K562 (cell line): ENCODE results near the gene HAUS6. TPM values are rescaled to one million over a fixed set of nuclear protein-coding genes. Genes with fewer than 3 reads are reported as not detected.

Experiments
- ATAC-seq: fragments of 200-7000 bp; cut with Tn5 transposase; 3 replicates; pipeline ENCODE4 v1.9.1; 2020; ENCODE audit warnings: moderate library complexity
- BruUV-seq: library from RNA; stranded (reverse); fragments of 400-500 nt; replicated peaks from 2 replicates; lab custom pipeline; 2021; lab: Mats Ljungman, UMichigan
- CTCF ChIA-PET: fragments of 300-600 bp; formaldehyde crosslinking; extraction: SDS; loops from one replicate; lab custom pipeline; 2021; ENCODE audit warnings: low intra/inter-chr PET ratio; lab: Yijun Ruan, JAX
- POLR2A ChIA-PET: fragments of 300-600, 350-650 bp; sonication (Branson Sonifier 250); formaldehyde crosslinking; extraction: SDS; loops from one replicate; lab custom pipeline; 2021; ENCODE audit warnings: antibody characterized with exemption, inconsistent platforms; lab: Yijun Ruan, JAX
- DNase-seq, 4 experiments: peaks; one replicate each; pipeline versions ENCODE4 v3.0.0 to v3.0.0-alpha.2; 2011 to 2018; ENCODE audit warnings: low spot score in 3 of 4, mixed read lengths in 3 of 4; ENCODE audit errors: extremely low read depth in 1 of 4
- FAIRE-seq: peaks from 2 replicates; lab custom pipeline; 2011; peaks lifted over from hg19 to GRCh38; lab: Jason Lieb, UNC
- H2AFZ ChIP-seq: 2 replicates; pipeline ENCODE4 v1.6.0; 2011; ENCODE audit warnings: low read depth, low read length, control low read depth, inconsistent platforms
- H3K27ac ChIP-seq: fragments of 200-600 bp; 3 replicates; pipeline ENCODE4 v1.8.0; 2011; ENCODE audit warnings: low read depth, mild to moderate bottlenecking, control low read depth, inconsistent platforms, low read length, moderate library complexity, mixed read lengths; ENCODE audit errors: extremely low read depth
- H3K27me3 ChIP-seq, 2 experiments: fragments of 300-600 bp in 1 of 2; 2 replicates in 1 of 2; 3 replicates in 1 of 2; pipeline versions ENCODE4 v1.6.0 to v1.8.0; 2011; ENCODE audit warnings: inconsistent platforms in 2 of 2, low read length in 2 of 2, mild to moderate bottlenecking in 1 of 2, mixed read lengths in 1 of 2, moderate library complexity in 1 of 2; ENCODE audit not compliant: control insufficient read depth in 2 of 2, insufficient read depth in 2 of 2
- H3K36me3 ChIP-seq: fragments of 300-600 bp; 3 replicates; pipeline ENCODE4 v1.8.0; 2011; ENCODE audit warnings: mild to moderate bottlenecking, low read length, inconsistent platforms; ENCODE audit not compliant: control insufficient read depth, insufficient read depth
- H3K4me1 ChIP-seq, 2 experiments: fragments of 200-600 bp in 1 of 2; replicated peaks in 1 of 2; 2 replicates in 1 of 2; 3 replicates in 1 of 2; pipeline versions ENCODE4 v1.5.1 to v1.8.0; 2011; ENCODE audit warnings: inconsistent platforms in 2 of 2, low read length in 2 of 2, mild to moderate bottlenecking in 1 of 2, mixed read lengths in 1 of 2, moderate library complexity in 1 of 2; ENCODE audit not compliant: control insufficient read depth in 2 of 2, insufficient read depth in 2 of 2
- H3K4me2 ChIP-seq: 2 replicates; pipeline ENCODE4 v1.6.1; 2011; ENCODE audit warnings: low read length, control low read depth, inconsistent platforms, mixed read lengths; ENCODE audit not compliant: insufficient read depth
- H3K4me3 ChIP-seq: fragments of 200-600 bp; sonication (generic), shearing (Covaris generic); 2 replicates; pipeline ENCODE4 v1.5.1; 2016; ENCODE audit warnings: control low read depth, inconsistent platforms
- H3K79me2 ChIP-seq: fragments of 200-600 bp; 3 replicates; pipeline ENCODE4 v1.8.0; 2011; ENCODE audit warnings: low read length, inconsistent platforms; ENCODE audit not compliant: control insufficient read depth, insufficient read depth
- H3K9ac ChIP-seq, 2 experiments: 2 replicates each; pipeline versions ENCODE4 v1.6.0 to v1.6.1; 2011; ENCODE audit warnings: low read depth in 2 of 2, low read length in 2 of 2, control low read depth in 1 of 2, inconsistent platforms in 1 of 2, mild to moderate bottlenecking in 1 of 2, mixed read lengths in 1 of 2; ENCODE audit not compliant: insufficient read depth in 1 of 2
- H3K9me1 ChIP-seq: one replicate; pipeline ENCODE4 v1.6.0; 2011; ENCODE audit warnings: inconsistent platforms, mild to moderate bottlenecking, low read length, moderate library complexity; ENCODE audit not compliant: control insufficient read depth, insufficient read depth
- H3K9me3 ChIP-seq: replicated peaks from 2 replicates; pipeline ENCODE4 v1.5.1; 2011; ENCODE audit warnings: low read depth, low read length, inconsistent platforms; ENCODE audit not compliant: control insufficient read depth, insufficient read depth
- H4K20me1 ChIP-seq: replicated peaks from 2 replicates; pipeline ENCODE4 v1.6.1; 2011; ENCODE audit warnings: low read length, inconsistent platforms, mixed read lengths; ENCODE audit not compliant: control insufficient read depth, insufficient read depth
- BCOR ChIP-seq: fragments of 450-650 bp; IDR thresholded peaks from 2 replicates; pipeline ENCODE4 v1.6.1; 2016
- FOSL1 ChIP-seq: fragments of 200-800 bp; sonication (Bioruptor generic); conservative IDR thresholded peaks from 2 replicates; pipeline ENCODE4 v1.6.1; 2016; ENCODE audit warnings: missing genetic modification characterization, missing compliant biosample characterization
- ZZZ3 ChIP-seq: fragments of 450-650 bp; IDR thresholded peaks from 2 replicates; pipeline ENCODE4 v1.6.1; 2016; ENCODE audit warnings: antibody characterized with exemption, mild to moderate bottlenecking, moderate library complexity
- WGBS: fragments of 100-300 bp; shearing (Covaris generic); methylation state at CpG from one replicate; pipeline ENCODE4 v1.1.6; 2016; ENCODE audit warnings: low coverage, mixed read lengths; ENCODE audit not compliant: insufficient coverage; ENCODE audit errors: missing lambda C conversion rate; 5-methylcytosine and 5-hydroxymethylcytosine counted together
- in situ Hi-C: fragments of 300-500 bp; cut with MboI; formaldehyde crosslinking; loops from 4 replicates; pipeline ENCODE4 v1.15.0; 2018; ENCODE audit warnings: inconsistent platforms, mixed read lengths
- intact Hi-C: fragments of 100-400 bp; cut with micrococcal nuclease; formaldehyde crosslinking; loops from 2 replicates; pipeline ENCODE4 v1.14.2; 2022
- polyA plus RNA-seq, 8 experiments: library from polyadenylated mRNA; depleted of rRNA in 4 of 8; stranded (reverse) in 5 of 8; unstranded in 3 of 8; fragments of >200 nt; fragmentation: Nextera tagmentation in 2 of 8; fragmentation: Illumina TruSeq in 1 of 8; extraction: Ambion mirVana in 2 of 8; extraction: Trizol in 1 of 8; gene quantifications; 2 replicates each; pipeline versions ENCODE4 v1.2.1 to v1.2.3, GENCODE V29; 2011 to 2014; ENCODE audit warnings: inconsistent platforms in 1 of 8, missing spikeins in 1 of 8
- total RNA-seq, 7 experiments: library from RNA; depleted of rRNA in 6 of 7; stranded (reverse); fragments of >200 nt in 6 of 7; fragmentation: Illumina TruSeq in 2 of 7; extraction: Trizol in 2 of 7; gene quantifications; 2 replicates each; pipeline versions ENCODE4 v1.2.1 to v1.2.3, GENCODE V29; 2011 to 2021; ENCODE audit warnings: low replicate concordance in 1 of 7
- TF ChIP-seq, protein P1 (sequence below): sonication (generic); formaldehyde crosslinking; IDR thresholded peaks from 2 replicates; pipeline ENCODE4 v1.4.0; 2020; ENCODE audit warnings: mild to moderate bottlenecking, missing genetic modification reagents
- TF ChIP-seq, protein P2 (sequence below): fragments of 450-650 bp; IDR thresholded peaks from 2 replicates; pipeline ENCODE4 v1.6.1; 2018; ENCODE audit not compliant: partially characterized antibody

Gene HAUS6
- total and polyA plus RNA-seq, 9 of the 15 experiments (the other 6 are each of a cell fraction or from before 2014, with no cell fraction given): 10.2 to 31.7 (median 23.1) TPM

DNA sequence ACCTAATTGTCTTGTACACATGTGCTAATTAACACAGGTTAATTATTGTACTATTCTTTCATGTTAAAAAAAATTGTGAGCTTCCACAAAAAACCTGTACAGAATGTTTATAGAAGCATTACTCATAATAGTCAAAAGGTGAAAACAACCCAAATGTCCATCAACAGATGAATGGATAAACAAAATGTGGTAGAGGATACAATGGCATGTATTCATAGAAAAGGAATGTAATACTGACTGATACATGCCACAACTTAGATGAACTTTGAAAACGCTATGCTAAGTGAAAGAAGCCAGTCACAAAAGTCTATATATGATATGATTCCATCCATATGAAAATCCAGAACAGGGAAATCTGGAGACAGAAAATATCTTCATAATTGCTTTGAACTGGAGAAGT lies 27.9 kb downstream of the HAUS6 start:
- DNase-seq (no peak), FAIRE-seq (no peak), ATAC-seq (no peak)
- ChIA-PET POLR2A (no interaction called here), CTCF (no interaction called here)
- TF ChIP-seq, protein P1, sequence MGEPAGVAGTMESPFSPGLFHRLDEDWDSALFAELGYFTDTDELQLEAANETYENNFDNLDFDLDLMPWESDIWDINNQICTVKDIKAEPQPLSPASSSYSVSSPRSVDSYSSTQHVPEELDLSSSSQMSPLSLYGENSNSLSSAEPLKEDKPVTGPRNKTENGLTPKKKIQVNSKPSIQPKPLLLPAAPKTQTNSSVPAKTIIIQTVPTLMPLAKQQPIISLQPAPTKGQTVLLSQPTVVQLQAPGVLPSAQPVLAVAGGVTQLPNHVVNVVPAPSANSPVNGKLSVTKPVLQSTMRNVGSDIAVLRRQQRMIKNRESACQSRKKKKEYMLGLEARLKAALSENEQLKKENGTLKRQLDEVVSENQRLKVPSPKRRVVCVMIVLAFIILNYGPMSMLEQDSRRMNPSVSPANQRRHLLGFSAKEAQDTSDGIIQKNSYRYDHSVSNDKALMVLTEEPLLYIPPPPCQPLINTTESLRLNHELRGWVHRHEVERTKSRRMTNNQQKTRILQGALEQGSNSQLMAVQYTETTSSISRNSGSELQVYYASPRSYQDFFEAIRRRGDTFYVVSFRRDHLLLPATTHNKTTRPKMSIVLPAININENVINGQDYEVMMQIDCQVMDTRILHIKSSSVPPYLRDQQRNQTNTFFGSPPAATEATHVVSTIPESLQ (CRISPR knock-in tag): no peak
- TF ChIP-seq, protein P2, sequence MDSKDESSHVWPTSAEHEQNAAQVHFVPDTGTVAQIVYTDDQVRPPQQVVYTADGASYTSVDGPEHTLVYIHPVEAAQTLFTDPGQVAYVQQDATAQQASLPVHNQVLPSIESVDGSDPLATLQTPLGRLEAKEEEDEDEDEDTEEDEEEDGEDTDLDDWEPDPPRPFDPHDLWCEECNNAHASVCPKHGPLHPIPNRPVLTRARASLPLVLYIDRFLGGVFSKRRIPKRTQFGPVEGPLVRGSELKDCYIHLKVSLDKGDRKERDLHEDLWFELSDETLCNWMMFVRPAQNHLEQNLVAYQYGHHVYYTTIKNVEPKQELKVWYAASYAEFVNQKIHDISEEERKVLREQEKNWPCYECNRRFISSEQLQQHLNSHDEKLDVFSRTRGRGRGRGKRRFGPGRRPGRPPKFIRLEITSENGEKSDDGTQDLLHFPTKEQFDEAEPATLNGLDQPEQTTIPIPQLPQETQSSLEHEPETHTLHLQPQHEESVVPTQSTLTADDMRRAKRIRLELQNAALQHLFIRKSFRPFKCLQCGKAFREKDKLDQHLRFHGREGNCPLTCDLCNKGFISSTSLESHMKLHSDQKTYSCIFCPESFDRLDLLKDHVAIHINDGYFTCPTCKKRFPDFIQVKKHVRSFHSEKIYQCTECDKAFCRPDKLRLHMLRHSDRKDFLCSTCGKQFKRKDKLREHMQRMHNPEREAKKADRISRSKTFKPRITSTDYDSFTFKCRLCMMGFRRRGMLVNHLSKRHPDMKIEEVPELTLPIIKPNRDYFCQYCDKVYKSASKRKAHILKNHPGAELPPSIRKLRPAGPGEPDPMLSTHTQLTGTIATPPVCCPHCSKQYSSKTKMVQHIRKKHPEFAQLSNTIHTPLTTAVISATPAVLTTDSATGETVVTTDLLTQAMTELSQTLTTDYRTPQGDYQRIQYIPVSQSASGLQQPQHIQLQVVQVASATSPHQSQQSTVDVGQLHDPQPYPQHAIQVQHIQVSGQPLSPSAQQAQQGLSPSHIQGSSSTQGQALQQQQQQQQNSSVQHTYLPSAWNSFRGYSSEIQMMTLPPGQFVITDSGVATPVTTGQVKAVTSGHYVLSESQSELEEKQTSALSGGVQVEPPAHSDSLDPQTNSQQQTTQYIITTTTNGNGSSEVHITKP: no peak
- TF ChIP-seq FOSL1: no peak
- TF ChIP-seq ZZZ3: no peak
- TF ChIP-seq BCOR: no peak
- no peak overlapping the region for H3K27ac ChIP-seq
- in situ Hi-C loops (no loop called here), intact Hi-C loops (no loop called here)
- H3K4me1 ChIP-seq: no peaks in the 10 kb centered on the region
- H3K36me3 ChIP-seq: peaks cover 56% of the 10 kb centered on the region
- H3K4me2 ChIP-seq: no peak overlapping the region
- no peaks in the 10 kb centered on the region for H3K9me3 ChIP-seq
- no peaks in the 10 kb centered on the region; the same call in 2 of the 3 replicates for H3K79me2 ChIP-seq
- no peak overlapping the region for H3K4me3 ChIP-seq
- no peaks in the 10 kb centered on the region for H4K20me1 ChIP-seq
- no TSS peak for BruUV-seq
- H3K9me1 ChIP-seq: no peaks in the 10 kb centered on the region
- WGBS: 63% methylated on average over 1 of the region's 1 CpG
- no peaks in the 10 kb centered on the region for H3K27me3 ChIP-seq
- H3K9ac ChIP-seq: no peak overlapping the region
- no peak overlapping the region for H2AFZ ChIP-seq
